GM23338 (cell line): ENCODE results near the gene AGRP. TPM values are rescaled to one million over a fixed set of nuclear protein-coding genes. Genes with fewer than 3 reads are reported as not detected.

Experiments
- ATAC-seq: fragments of 200-7000 bp; cut with Tn5 transposase; 3 replicates; pipeline ENCODE4 v1.9.1; 2020
- DNase-seq: peaks from one replicate; pipeline ENCODE4 v3.0.0-alpha.2; 2015; ENCODE audit warnings: low spot score
- H2AFZ ChIP-seq: fragments of 200-600 bp; sonication (generic); 2 replicates; pipeline ENCODE4 v1.8.0; 2016; ENCODE audit warnings: antibody characterized with exemption, mild to moderate bottlenecking, moderate library complexity
- H3F3A ChIP-seq: fragments of 200-600 bp; sonication (generic); replicated peaks from 2 replicates; pipeline ENCODE4 v1.8.0; 2017; ENCODE audit warnings: antibody characterized with exemption, mixed run types, low read depth
- H3K27ac ChIP-seq: fragments of 200-600 bp; sonication (generic); 2 replicates; pipeline ENCODE4 v1.6.1; 2016; ENCODE audit warnings: low read depth
- H3K27me3 ChIP-seq: fragments of 200-600 bp; sonication (generic); 2 replicates; pipeline ENCODE4 v1.8.0; 2016; ENCODE audit warnings: mild to moderate bottlenecking, mixed run types, moderate library complexity; ENCODE audit not compliant: insufficient read depth
- H3K36me3 ChIP-seq: fragments of 200-600 bp; sonication (generic); 2 replicates; pipeline ENCODE4 v1.8.0; 2016; ENCODE audit warnings: mild to moderate bottlenecking; ENCODE audit not compliant: insufficient read depth
- H3K4me1 ChIP-seq: fragments of 200-600 bp; sonication (generic); 2 replicates; pipeline ENCODE4 v1.8.0; 2016; ENCODE audit warnings: mild to moderate bottlenecking, moderate library complexity; ENCODE audit not compliant: insufficient read depth
- H3K4me2 ChIP-seq: fragments of 200-600 bp; sonication (generic); 2 replicates; pipeline ENCODE4 v1.7.1; 2017; ENCODE audit warnings: mixed run types
- H3K4me3 ChIP-seq: fragments of 200-600 bp; sonication (generic); 2 replicates; pipeline ENCODE4 v1.6.1; 2016; ENCODE audit warnings: mixed run types
- H3K79me2 ChIP-seq: fragments of 200-600 bp; sonication (generic); replicated peaks from 2 replicates; pipeline ENCODE4 v1.8.0; 2017; ENCODE audit warnings: mild to moderate bottlenecking; ENCODE audit not compliant: insufficient read depth
- H3K9me2 ChIP-seq: fragments of 200-600 bp; sonication (generic); 2 replicates; pipeline ENCODE4 v1.8.0; 2017; ENCODE audit not compliant: insufficient read depth
- H4K20me1 ChIP-seq: fragments of 200-600 bp; sonication (generic); replicated peaks from 2 replicates; pipeline ENCODE4 v1.8.0; 2017; ENCODE audit warnings: mild to moderate bottlenecking; ENCODE audit not compliant: insufficient read depth
- H3K27ac Mint-ChIP-seq: 2 replicates; pipeline ENCODE4 v1.8.0; 2020; ENCODE audit warnings: inconsistent platforms, mild to moderate bottlenecking, moderate library complexity, mixed read lengths
- H3K27me3 Mint-ChIP-seq: 3 replicates; pipeline ENCODE4 v1.8.0; 2022; ENCODE audit warnings: low read depth, mild to moderate bottlenecking, moderate library complexity, mixed read lengths, inconsistent platforms; ENCODE audit not compliant: insufficient read depth, poor library complexity
- H3K36me3 Mint-ChIP-seq: 3 replicates; pipeline ENCODE4 v1.8.0; 2021; ENCODE audit warnings: low read depth, mild to moderate bottlenecking, inconsistent platforms, moderate library complexity, mixed read lengths
- H3K4me1 Mint-ChIP-seq: 3 replicates; pipeline ENCODE4 v1.8.0; 2020; ENCODE audit warnings: mild to moderate bottlenecking, inconsistent platforms, mixed read lengths
- H3K4me3 Mint-ChIP-seq: 3 replicates; pipeline ENCODE4 v1.8.0; 2021; ENCODE audit warnings: moderate library complexity, mild to moderate bottlenecking, inconsistent platforms, mixed read lengths
- H3K9me3 Mint-ChIP-seq: 3 replicates; pipeline ENCODE4 v1.8.0; 2020; ENCODE audit warnings: moderate library complexity, mild to moderate bottlenecking, inconsistent platforms, mixed read lengths
- CREB1 ChIP-seq: fragments of 250-450 bp; sonication (Bioruptor Pico); IDR thresholded peaks from 2 replicates; pipeline ENCODE4 v1.5.0; 2020; ENCODE audit warnings: low read depth, mild to moderate bottlenecking, moderate library complexity
- EZH2 ChIP-seq: fragments of 200-600 bp; sonication (generic); IDR thresholded peaks from one replicate; pipeline ENCODE4 v1.8.0; 2017; ENCODE audit warnings: antibody characterized with exemption, mild to moderate bottlenecking, low read depth; ENCODE audit not compliant: unreplicated experiment
- EZH2phosphoT487 ChIP-seq: fragments of 200-600 bp; sonication (generic); IDR thresholded peaks from one replicate; pipeline ENCODE4 v1.8.1; 2018; ENCODE audit warnings: antibody characterized with exemption; ENCODE audit not compliant: unreplicated experiment
- JUNB ChIP-seq: IDR thresholded peaks from one replicate; pipeline ENCODE4 v1.6.1; 2016; ENCODE audit warnings: antibody characterized with exemption; ENCODE audit not compliant: unreplicated experiment
- NANOG ChIP-seq: IDR thresholded peaks from 2 replicates; pipeline ENCODE4 v1.6.1; 2016; ENCODE audit warnings: antibody characterized with exemption, borderline replicate concordance
- POLR2AphosphoS5 ChIP-seq: IDR thresholded peaks from 2 replicates; pipeline ENCODE4 v1.6.1; 2016; ENCODE audit warnings: antibody characterized with exemption, low read depth
- STAT1 ChIP-seq: IDR thresholded peaks from one replicate; pipeline ENCODE4 v1.6.1; 2016; ENCODE audit warnings: antibody characterized with exemption; ENCODE audit not compliant: unreplicated experiment
- ZNF114 ChIP-seq: fragments of 250-450 bp; sonication (Bioruptor Pico); IDR thresholded peaks from 2 replicates; pipeline ENCODE4 v1.5.0; 2020; ENCODE audit warnings: mild to moderate bottlenecking, moderate library complexity
- ZNF331 ChIP-seq: fragments of 250-450 bp; sonication (Bioruptor Pico); IDR thresholded peaks from 2 replicates; pipeline ENCODE4 v1.5.0; 2020; ENCODE audit warnings: low read depth, mild to moderate bottlenecking, moderate library complexity
- polyA plus RNA-seq: library from polyadenylated mRNA; unstranded; fragments of >200 nt; fragmentation: Nextera tagmentation; extraction: Ambion mirVana; gene quantifications from 2 replicates; pipeline ENCODE4 v1.2.1, GENCODE V29; 2016
- total RNA-seq: library from RNA; depleted of rRNA; stranded (reverse); fragments of >200 nt; shearing (Covaris generic); gene quantifications from 2 replicates; pipeline ENCODE4 v1.2.3, GENCODE V29; 2014
- TF ChIP-seq, protein P1 (sequence below): fragments of 250-450 bp; sonication (Bioruptor Pico); IDR thresholded peaks from 2 replicates; pipeline ENCODE4 v1.5.0; 2020; ENCODE audit warnings: mild to moderate bottlenecking, moderate library complexity
- TF ChIP-seq, protein P2 (sequence below): IDR thresholded peaks from 2 replicates; pipeline ENCODE4 v1.6.1; 2016; ENCODE audit warnings: antibody characterized with exemption
- TF ChIP-seq, protein P3 (sequence below): IDR thresholded peaks from one replicate; pipeline ENCODE4 v1.6.1; 2018; ENCODE audit warnings: antibody characterized with exemption; ENCODE audit not compliant: unreplicated experiment
- TF ChIP-seq, protein P4 (sequence below), 2 experiments: fragments of 200-600 bp in 1 of 2; sonication (generic) in 1 of 2; conservative IDR thresholded peaks; 2 replicates each; pipeline versions ENCODE4 v1.5.1 to v1.6.1; 2016 to 2017; ENCODE audit warnings: antibody characterized with exemption in 2 of 2, low read depth in 2 of 2, mild to moderate bottlenecking in 2 of 2, moderate library complexity in 1 of 2

AGRP gene
- total and polyA plus RNA-seq, 2 experiments from 2014 or later, result not detected

DNA sequence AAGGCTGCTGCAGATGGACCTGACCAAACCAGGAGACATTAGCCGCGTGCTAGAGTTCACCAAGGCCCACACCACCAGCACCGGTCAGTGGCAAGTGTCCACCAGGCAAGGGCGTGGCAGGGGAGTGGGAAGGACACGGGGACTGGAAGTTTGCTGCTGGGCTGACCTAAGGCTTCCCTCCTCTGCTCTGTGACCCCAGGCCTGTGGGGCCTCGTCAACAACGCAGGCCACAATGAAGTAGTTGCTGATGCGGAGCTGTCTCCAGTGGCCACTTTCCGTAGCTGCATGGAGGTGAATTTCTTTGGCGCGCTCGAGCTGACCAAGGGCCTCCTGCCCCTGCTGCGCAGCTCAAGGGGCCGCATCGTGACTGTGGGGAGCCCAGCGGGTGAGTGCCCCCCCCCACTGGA lies 47.6 kb downstream of the AGRP start:
- no peak overlapping the region for H3K4me3 ChIP-seq
- Mint-ChIP-seq H3K27me3 (peaks cover 25% of the 10 kb centered on the region), H3K36me3 (peaks cover 19% of the 10 kb centered on the region), H3K4me3 (no peak overlapping the region), H3K9me3 (peaks cover 3% of the 10 kb centered on the region; the same call in 1 of the 3 replicates), H3K27ac (no peak overlapping the region), H3K4me1 (peaks cover 20% of the 10 kb centered on the region)
- H3K4me2 ChIP-seq, result no peak overlapping the region
- H3K27ac ChIP-seq, result no peak overlapping the region
- no peaks in the 10 kb centered on the region for H3F3A ChIP-seq
- no peaks in the 10 kb centered on the region for H4K20me1 ChIP-seq
- H3K36me3 ChIP-seq, result peaks cover 3% of the 10 kb centered on the region; the same call in 1 of the 2 replicates
- ATAC-seq (peak; percentile 5; the same call in 1 of the 3 replicates), DNase-seq (no peak)
- H3K9me2 ChIP-seq, result no peaks in the 10 kb centered on the region
- no peaks in the 10 kb centered on the region for H3K27me3 ChIP-seq
- no peak for TF ChIP-seq ZNF114
- TF ChIP-seq, protein P1, sequence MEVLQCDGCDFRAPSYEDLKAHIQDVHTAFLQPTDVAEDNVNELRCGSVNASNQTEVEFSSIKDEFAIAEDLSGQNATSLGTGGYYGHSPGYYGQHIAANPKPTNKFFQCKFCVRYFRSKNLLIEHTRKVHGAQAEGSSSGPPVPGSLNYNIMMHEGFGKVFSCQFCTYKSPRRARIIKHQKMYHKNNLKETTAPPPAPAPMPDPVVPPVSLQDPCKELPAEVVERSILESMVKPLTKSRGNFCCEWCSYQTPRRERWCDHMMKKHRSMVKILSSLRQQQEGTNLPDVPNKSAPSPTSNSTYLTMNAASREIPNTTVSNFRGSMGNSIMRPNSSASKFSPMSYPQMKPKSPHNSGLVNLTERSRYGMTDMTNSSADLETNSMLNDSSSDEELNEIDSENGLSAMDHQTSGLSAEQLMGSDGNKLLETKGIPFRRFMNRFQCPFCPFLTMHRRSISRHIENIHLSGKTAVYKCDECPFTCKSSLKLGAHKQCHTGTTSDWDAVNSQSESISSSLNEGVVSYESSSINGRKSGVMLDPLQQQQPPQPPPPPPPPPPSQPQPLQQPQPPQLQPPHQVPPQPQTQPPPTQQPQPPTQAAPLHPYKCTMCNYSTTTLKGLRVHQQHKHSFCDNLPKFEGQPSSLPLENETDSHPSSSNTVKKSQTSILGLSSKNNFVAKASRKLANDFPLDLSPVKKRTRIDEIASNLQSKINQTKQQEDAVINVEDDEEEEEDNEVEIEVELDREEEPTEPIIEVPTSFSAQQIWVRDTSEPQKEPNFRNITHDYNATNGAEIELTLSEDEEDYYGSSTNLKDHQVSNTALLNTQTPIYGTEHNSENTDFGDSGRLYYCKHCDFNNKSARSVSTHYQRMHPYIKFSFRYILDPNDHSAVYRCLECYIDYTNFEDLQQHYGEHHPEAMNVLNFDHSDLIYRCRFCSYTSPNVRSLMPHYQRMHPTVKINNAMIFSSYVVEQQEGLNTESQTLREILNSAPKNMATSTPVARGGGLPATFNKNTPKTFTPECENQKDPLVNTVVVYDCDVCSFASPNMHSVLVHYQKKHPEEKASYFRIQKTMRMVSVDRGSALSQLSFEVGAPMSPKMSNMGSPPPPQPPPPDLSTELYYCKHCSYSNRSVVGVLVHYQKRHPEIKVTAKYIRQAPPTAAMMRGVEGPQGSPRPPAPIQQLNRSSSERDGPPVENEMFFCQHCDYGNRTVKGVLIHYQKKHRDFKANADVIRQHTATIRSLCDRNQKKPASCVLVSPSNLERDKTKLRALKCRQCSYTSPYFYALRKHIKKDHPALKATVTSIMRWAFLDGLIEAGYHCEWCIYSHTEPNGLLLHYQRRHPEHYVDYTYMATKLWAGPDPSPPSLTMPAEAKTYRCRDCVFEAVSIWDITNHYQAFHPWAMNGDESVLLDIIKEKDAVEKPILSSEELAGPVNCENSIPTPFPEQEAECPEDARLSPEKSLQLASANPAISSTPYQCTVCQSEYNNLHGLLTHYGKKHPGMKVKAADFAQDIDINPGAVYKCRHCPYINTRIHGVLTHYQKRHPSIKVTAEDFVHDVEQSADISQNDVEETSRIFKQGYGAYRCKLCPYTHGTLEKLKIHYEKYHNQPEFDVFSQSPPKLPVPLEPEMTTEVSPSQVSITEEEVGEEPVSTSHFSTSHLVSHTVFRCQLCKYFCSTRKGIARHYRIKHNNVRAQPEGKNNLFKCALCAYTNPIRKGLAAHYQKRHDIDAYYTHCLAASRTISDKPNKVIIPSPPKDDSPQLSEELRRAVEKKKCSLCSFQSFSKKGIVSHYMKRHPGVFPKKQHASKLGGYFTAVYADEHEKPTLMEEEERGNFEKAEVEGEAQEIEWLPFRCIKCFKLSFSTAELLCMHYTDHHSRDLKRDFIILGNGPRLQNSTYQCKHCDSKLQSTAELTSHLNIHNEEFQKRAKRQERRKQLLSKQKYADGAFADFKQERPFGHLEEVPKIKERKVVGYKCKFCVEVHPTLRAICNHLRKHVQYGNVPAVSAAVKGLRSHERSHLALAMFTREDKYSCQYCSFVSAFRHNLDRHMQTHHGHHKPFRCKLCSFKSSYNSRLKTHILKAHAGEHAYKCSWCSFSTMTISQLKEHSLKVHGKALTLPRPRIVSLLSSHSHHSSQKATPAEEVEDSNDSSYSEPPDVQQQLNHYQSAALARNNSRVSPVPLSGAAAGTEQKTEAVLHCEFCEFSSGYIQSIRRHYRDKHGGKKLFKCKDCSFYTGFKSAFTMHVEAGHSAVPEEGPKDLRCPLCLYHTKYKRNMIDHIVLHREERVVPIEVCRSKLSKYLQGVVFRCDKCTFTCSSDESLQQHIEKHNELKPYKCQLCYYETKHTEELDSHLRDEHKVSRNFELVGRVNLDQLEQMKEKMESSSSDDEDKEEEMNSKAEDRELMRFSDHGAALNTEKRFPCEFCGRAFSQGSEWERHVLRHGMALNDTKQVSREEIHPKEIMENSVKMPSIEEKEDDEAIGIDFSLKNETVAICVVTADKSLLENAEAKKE (CRISPR knock-in tag), result no peak
- TF ChIP-seq JUNB, result no peak
- TF ChIP-seq, protein P2, sequence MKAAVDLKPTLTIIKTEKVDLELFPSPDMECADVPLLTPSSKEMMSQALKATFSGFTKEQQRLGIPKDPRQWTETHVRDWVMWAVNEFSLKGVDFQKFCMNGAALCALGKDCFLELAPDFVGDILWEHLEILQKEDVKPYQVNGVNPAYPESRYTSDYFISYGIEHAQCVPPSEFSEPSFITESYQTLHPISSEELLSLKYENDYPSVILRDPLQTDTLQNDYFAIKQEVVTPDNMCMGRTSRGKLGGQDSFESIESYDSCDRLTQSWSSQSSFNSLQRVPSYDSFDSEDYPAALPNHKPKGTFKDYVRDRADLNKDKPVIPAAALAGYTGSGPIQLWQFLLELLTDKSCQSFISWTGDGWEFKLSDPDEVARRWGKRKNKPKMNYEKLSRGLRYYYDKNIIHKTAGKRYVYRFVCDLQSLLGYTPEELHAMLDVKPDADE, result no peak
- TF ChIP-seq ZNF331, result no peak
- no peak for TF ChIP-seq STAT1
- no peak for TF ChIP-seq NANOG
- TF ChIP-seq EZH2, result no peak
- TF ChIP-seq, protein P3, sequence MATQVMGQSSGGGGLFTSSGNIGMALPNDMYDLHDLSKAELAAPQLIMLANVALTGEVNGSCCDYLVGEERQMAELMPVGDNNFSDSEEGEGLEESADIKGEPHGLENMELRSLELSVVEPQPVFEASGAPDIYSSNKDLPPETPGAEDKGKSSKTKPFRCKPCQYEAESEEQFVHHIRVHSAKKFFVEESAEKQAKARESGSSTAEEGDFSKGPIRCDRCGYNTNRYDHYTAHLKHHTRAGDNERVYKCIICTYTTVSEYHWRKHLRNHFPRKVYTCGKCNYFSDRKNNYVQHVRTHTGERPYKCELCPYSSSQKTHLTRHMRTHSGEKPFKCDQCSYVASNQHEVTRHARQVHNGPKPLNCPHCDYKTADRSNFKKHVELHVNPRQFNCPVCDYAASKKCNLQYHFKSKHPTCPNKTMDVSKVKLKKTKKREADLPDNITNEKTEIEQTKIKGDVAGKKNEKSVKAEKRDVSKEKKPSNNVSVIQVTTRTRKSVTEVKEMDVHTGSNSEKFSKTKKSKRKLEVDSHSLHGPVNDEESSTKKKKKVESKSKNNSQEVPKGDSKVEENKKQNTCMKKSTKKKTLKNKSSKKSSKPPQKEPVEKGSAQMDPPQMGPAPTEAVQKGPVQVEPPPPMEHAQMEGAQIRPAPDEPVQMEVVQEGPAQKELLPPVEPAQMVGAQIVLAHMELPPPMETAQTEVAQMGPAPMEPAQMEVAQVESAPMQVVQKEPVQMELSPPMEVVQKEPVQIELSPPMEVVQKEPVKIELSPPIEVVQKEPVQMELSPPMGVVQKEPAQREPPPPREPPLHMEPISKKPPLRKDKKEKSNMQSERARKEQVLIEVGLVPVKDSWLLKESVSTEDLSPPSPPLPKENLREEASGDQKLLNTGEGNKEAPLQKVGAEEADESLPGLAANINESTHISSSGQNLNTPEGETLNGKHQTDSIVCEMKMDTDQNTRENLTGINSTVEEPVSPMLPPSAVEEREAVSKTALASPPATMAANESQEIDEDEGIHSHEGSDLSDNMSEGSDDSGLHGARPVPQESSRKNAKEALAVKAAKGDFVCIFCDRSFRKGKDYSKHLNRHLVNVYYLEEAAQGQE, result no peak
- no peak for TF ChIP-seq EZH2phosphoT487
- TF ChIP-seq CREB1 (CRISPR knock-in tag), result no peak
- TF ChIP-seq, protein P4, sequence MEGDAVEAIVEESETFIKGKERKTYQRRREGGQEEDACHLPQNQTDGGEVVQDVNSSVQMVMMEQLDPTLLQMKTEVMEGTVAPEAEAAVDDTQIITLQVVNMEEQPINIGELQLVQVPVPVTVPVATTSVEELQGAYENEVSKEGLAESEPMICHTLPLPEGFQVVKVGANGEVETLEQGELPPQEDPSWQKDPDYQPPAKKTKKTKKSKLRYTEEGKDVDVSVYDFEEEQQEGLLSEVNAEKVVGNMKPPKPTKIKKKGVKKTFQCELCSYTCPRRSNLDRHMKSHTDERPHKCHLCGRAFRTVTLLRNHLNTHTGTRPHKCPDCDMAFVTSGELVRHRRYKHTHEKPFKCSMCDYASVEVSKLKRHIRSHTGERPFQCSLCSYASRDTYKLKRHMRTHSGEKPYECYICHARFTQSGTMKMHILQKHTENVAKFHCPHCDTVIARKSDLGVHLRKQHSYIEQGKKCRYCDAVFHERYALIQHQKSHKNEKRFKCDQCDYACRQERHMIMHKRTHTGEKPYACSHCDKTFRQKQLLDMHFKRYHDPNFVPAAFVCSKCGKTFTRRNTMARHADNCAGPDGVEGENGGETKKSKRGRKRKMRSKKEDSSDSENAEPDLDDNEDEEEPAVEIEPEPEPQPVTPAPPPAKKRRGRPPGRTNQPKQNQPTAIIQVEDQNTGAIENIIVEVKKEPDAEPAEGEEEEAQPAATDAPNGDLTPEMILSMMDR (conservative IDR thresholded peaks at IDR 0.05; ENCODE audit: low read depth in 2 of 2), result no peak
- no peak for TF ChIP-seq POLR2AphosphoS5
- H3K79me2 ChIP-seq, result no peaks in the 10 kb centered on the region
- H3K4me1 ChIP-seq, result peaks cover 9% of the 10 kb centered on the region; the same call in 1 of the 2 replicates
- H2AFZ ChIP-seq, result no peak overlapping the region
